CD1c-positive myeloid dendritic cell (primary cell): Measurements from ENCODE around the gene PPP1R37.
A peak's percentile ranks its signal among the peaks of the same experiment; 100 is the strongest.

Experiments
- DNase-seq: peaks from one replicate; pipeline ENCODE4 v3.0.0-alpha.2; 2016; ENCODE audit errors: extremely low spot score

The PPP1R37 gene

DNA sequence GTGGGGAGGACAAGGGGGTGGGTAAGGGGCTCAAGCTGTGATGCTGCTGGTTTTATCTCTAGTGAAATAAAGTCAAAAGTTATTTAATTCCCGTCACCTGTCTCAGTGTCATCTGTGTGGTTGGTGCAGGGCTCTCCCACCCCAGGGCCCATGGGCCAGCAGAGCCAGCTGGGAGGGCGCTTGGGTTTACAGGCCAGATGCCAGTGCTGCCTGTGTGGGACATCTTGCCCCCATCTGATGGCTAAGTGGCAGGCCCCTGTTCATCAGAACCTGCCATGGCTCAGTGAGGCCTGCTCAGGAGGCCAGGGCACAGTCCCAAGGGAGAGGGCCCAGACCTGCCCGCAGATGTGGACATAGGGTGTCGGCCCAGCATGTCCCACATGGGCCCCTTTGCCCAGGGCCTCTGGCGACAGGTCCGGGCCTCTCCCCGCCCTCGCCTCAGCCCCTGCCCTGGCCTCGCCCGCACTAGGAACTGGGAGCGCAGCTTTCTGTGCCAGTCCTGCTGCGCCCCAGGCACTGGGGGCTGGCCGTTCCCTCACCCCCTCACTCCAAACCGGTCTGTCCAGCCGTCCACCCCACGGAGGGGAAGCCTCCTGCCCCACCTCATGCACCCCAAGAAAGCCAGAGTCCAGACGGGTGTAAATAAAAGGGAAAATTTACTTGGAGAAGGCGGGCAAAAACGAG lies 22.0 kb upstream of the PPP1R37 start:
- no peak for DNase-seq

DNA sequence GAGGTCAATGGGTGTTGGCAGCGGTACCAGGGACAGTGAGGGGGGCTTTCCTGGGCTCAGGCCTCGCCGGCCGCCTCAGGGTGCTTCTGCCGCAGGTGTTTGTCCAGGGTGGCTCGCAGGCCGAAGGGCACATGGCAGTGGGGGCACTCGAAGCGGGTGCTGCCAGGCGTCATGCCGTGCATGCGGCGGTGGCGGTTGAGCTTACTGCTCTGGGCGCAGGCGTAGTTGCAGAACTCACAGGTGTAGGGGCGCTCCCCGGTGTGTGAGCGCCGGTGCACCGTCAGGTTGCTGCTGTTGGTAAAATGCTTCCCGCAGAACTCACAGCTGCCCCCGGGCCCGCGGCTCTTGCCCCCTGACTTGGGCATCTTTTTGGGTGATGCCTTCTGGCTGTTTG lies 21.4 kb upstream of the PPP1R37 start:
- DNase-seq = no peak

DNA sequence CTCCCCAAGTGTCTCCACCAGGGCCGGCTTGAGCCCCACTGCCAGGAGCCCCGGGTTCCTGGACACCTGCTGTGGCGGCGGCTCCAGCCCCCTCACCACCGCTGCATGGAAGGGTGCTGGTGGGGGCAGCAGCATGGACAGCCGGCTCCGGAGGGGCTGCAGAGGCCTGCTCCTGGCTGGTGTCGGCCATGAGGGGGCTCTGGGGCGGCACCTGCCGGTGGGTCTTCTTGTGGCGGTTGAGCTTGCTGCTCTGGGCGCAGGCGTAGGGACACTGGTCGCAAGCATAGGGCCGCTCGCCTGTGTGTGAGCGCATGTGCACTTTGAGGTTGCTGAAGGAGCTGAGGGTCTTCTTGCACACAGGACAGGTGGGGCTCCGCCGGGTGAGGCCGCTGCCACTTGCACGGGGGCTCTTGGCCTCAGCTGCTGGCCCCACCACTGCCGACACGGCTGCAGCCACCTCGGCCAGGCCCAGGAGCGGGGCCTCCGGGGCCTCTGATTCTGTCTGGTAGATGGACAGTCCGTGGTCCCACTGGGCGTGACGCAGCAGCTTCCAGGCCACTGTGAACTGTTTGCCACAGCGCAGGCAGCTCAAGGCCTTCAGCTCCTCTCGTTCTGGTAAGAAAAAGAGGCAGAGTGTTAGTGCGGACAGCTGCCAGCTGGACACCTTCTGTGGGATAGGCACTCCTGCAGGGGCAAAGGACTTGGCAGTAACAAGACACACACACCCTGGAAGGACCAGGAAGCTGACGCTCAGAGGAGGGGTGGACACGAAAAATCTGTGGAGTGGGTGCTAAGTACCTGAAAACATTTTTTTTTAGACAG lies 20.8 kb upstream of the PPP1R37 start:
- no peak for DNase-seq

DNA sequence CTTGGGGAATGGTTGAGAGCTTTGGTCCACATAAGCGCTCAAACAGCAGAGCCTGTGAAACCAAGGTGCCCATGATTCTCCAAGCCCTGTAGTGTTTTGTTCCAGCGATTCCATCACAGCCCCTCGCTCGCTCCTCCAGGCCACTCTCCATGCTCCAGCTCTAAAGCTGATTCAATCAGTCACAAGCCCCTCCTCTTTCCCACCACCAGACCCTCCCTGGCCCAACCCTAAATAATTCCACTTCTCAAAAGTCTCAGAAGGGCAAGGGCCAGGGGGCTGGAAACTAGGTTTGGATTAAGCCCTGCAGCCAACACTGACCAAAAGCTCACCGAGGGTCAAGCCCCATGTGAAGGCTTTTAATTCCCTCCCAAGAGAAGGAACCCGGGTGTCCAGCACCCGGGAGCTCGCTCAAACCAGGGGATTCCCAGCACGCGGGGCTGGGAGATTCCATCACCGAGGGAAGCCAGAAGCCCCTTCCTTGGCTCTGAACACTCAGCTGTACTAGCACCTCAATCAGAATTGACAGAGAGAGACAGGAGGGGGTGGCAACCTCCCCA lies 18.2 kb upstream of the PPP1R37 start:
- no peak for DNase-seq

DNA sequence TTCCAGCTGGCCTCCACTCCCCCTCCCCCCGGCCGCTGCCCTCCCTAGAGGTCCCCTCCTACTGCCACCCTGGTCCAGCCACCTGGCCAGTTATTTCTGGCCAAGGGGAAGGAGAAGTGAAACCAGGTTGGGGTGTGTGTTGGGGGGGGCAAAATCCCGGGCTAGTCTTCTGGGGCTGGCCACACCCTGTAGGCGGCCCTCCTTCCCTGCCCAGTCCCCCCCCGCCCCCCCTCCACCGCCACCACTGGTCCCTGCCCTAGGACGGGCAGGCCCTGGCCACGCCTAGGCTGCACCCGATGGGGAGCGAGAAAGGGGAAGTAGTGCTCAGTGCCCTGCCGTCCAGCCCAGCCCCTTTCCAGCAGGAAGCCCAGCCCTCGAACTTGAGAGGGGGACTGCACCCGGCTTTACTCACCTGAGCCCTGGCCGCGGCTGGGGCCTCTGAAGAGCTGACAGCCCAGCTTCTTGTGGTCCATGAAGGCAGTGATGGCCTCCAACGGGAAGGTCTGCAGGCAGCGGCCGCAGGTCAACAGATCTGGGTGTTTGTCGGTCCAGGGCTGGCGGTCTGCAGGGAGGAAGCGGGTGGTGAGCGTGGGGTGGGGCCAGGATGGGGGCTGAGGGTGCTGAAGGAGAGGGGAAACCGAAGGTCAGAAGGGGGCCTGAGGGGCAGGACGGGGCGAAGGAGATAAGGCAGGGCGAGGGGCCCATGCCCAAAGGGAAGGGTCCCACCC lies 17.5 kb upstream of the PPP1R37 start:
- peak; percentile 94 for DNase-seq

DNA sequence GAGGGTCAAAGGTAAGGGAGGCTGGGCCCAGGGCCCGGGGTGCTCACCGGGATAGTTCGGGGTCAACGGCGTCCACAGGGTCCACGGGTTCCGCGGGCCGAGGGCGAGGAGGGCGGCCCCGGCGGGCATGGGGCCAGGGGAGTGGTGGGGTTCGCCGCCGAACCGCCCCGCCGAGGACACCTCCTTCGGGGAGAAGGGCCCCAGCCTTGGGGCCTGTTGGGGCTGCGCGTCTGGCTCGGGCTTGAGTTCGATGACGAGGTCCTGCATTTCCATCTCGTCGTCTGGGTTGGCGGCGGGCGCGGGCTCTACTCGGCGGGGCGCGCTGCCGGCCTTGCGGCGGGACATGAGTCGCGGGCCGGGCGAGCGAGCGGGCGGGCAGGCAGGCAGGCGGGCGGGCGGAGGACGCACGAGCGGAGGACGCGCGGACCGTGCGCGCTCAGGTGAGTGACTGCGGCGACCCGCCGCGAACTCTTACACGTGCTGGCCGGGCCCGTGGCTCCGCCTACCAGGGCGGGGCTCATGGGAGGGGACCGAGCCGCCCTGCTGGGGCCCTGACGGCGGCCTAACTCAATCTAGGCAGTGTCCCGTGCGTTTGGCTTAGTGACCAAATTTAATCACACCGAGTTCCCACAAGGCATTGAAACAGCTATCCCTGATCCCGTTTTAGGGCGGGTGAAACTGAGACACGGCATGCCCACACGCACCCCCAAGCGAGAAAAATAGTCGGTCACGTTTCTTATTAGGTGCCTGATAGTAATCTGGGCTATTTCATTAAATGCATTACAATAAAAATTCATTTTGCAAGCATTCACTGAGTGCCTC lies 16.7 kb upstream of the PPP1R37 start, which contains the start of gene ZNF296:
TSS of gene ZNF296 (minus strand) at position 450 of the 822 bp plus-strand sequence. CDS start at position 345, 105 bp downstream.
- DNase-seq = peak; percentile 80

DNA sequence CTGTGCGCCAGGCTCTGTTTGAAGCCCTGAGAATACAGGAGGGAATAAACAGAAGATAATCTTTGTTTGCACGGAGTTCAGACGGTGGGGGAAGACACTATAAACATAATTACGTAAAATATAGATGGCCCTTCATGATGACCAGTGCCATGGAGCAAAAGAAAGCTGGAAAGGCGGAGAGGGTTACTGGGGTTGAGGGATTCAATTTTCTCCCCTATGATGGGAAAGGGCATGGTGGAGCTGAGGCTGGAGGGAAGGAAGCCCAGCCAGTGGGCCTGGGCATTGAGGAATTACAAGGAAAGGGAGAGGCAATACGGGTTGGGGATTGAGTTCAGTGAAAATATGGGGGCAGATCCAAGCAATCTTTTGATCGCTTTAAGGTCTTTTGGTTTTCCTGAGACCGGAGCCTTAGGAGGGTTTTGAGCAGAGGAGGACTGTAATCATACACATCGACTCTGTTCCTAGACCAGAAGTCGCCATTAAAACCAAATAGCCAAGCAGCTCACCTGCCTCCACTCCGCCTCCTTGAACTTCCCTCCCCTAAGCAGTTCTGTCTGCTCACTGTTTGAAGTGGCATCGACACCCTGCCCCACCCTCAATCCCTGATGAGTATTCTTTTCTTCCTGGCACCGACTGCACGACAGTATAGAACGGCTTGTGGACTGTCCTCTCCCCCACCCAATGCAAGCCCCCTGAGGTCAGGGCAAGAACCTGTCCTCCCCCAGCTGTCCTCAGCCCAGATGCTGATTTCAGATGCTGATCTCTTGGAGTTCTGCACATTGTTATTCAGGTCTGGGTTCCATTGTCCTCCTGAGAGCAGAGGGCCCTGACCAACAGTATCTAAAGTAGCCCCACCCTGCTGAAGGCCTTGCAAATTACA lies 15.9 kb upstream of the PPP1R37 start:
- DNase-seq = no peak

DNA sequence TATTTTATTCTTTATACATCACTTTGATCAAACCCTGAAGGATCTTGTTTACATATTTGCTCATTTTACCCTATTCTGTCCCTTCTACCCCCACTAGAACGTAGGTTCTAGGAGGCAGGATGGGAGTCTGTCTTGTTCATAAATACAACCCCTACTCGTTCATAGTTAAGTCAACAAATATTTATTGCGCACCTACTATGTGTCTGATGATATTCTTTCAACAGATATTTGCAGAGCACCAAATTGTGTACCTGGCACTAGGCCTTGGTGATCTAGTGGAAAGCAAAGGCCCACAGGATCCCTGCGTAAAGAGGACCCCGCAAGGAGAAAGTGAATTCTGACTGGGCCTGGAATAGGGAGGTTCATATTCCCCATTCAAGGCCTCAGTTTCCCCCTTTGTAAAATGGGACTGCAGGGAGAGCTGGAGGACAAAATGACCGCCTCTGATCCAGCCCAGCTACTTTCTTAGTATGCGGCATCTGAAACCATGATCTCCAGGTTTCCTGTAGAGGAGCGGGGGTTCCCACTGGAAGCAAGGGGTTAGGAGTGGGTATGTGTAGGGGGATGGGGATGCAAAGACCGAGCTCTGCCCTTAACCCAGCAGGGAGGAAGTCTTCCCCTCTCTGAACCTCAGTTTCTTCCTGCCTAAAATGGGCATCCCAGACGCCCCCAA lies 14.5 kb upstream of the PPP1R37 start:
- no peak for DNase-seq

DNA sequence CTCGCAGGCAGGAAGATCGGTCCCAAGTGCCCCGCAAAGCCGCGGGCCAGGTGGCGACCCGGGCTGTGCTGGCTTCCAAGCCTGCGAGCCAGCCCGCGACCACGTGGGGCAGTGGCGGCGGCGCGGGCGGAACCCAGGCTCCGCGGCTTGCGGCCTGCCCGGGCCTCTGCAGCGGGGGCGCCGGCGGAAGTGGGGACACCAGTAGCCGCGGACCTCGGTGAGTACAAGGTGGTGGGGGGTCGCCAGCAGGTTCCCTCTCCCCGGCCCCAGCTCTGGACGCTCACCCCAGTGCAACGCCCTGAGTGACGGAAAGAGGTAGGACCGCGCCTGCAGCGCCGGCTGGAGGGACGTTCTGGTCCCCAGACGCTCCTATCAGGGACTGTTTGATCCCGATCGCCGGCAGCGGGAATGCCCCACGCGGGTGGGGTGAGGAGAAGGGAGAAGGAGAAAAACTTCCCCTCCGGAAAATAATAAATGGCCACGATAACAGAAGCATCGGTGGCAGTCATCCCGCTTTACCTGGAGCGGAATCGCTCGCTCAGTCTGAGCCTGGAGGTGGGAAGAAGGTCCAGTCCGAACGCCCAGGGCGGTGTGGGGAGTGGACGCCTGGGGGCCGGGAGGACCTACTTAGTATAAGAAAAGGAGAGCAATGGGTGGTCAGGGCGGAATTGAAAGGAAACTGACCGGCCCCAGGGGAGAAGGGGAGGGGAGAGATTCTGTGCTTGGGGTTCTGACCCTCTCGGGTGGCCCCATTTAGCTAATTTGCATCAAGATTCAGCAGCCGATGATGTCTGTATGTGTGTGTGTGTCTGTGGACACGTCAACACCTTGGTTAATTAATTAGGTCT lies 13.7 kb upstream of the PPP1R37 start, which contains the start of gene GEMIN7:
TSS of gene GEMIN7 (plus strand) at position 198 of the 848 bp plus-strand sequence. CDS start 10,855 bp downstream, outside the sequence.
- DNase-seq = peak; percentile 80

DNA sequence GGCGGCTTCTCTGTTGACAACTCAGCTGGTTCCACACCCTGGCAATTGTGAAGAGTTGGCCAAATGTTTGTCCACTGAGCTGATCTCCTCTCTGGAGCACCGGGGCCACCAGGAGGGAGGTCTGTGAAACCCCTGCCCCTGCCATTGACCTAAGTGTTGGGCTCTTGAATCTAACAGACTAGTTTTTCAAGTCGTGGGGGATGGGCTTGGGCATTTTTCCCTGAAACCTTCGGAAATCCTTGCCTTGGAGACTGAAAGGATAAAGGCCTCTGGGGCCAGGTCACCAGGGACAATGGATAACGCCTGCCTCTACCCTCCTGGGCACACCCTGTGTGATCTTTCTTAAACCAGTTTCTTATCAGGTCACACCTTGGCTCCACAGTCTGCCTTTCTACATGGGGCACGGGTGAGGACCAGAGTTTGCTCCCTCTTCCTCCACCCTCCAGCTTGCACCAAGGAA lies 13.0 kb upstream of the PPP1R37 start:
- DNase-seq = no peak

DNA sequence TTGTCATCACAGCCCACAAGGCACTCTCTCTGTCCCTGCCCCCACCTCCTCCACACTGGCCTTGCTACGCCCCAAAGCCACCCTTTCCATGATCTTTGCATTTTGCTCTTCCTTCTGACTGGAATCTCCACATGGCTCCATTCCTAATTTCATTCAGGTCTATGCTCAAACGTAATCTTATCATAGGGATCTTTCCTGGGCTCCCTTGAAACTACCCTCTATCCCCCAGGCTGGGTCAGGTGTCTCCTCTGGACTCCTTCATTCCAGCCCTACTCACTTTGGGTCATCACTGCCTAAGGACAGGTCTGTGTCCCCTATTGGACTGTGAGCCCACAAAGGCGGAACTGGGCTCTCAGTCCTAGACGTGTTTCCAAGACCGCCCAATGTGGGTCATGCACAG lies 10.8 kb upstream of the PPP1R37 start:
- no peak for DNase-seq

DNA sequence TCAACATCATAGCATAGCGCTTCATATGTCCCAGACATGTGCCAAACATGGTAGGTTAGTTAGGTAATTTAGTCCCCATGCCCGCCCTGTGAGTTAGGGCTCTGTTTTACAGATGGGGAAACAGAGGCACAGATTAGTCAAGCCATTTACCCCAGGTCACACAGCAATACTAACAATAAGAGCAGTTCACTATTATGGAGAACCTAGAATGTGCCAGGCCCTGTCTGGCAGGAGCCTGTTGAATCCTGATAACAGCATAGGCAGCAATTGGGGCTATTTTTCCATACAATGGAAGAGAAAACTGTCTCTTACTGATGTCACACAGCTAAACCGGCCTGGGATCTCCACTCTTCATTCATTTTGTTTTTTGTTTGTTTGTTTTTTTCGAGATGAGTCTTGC lies 6.5 kb upstream of the PPP1R37 start:
- no peak for DNase-seq

DNA sequence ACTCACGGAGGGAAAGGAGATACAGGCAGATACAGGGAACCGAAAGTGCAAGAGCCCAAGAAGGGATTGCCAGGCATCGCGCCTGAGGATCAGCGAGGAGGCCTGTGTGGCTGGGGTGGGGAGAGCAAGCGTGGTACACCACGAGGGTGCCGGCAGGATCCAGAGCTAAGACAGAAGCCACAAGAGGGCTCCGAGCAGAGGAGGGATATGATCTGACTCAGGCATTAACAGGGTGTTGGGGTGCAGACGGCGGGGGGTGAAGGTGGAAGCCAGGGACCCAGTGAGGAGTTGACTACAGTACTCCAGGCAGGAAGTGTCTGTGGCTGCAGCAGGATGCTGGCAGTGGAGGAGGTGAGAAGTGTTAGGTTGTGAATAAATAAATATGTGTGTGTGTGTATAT lies 5.4 kb upstream of the PPP1R37 start:
- peak; percentile 43 for DNase-seq

DNA sequence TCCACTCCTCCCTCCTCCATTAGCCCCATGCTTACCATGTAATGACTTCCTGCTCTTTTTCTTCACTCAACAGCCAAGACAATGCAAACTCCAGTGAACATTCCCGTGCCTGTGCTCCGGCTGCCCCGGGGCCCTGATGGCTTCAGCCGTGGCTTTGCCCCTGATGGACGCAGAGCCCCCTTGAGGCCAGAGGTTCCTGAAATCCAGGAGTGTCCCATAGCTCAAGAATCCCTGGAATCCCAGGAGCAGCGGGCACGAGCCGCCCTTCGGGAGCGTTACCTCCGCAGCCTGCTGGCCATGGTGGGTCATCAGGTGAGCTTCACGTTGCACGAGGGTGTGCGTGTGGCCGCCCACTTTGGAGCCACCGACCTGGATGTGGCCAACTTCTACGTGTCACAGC lies 2.9 kb upstream of the PPP1R37 start:
- no peak for DNase-seq

DNA sequence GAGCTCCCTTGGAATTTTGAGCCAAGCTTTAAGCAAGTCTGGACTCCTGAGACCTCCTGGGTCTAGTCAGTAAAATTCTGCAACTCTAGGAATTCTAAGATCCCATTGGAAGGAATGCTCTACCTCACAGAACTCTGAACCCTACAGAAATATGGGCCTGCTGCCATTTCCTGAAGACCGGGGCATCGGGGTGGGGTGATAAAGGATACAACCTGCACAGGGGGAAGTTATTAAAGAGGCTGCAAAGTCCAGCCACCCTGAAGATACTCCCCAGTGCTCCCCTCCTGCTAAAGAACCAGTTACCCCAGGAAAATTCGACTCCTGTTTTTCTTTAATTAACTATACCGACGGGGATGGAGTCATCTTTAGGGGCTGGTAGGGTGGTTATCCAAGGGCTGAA lies 2.4 kb upstream of the PPP1R37 start:
- no peak for DNase-seq

DNA sequence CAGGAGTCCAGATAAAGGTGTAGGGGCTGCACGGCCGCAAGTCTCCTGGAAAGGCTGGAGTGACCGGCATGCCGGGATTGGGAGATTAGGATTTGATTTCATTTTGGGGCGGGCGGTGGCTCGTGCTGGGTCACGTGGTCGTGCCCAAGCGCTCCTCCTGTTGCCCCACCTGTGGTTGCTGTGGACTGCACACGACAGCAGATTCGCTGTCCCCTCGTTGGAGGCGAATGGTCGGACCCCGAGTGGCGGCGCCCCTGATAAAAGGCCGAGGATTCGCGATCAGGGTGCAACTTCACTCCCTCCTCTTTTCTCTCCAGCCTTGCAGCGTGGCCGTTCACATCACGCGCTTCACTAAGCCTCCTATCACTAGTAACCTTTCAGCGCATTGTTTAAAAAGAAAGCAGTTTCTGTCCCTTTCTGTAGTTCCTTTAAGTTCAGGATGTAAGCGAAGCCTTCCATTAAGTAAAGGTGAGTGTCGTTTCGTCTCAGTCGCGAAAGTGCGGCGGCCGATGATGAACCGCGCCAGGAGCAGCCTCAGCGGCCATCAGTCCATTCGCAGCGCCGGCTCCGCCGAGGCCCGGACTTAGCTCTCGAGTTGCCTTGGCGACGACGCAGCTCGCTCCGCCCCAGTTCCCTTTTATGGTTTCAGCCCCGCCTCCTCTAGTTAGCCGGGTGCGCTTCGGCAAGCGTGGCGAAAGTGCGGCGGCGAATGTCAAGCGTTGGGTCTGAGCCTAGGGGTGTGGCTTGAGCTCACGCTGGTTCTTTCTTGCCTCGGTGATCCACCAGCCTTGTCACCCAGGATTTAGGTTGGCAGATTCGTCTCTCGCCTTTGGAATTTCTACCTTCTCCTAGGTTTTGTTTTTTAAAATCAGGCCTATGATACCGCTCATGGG lies 1.7 kb upstream of the PPP1R37 start:
- DNase-seq = peak; percentile 99

DNA sequence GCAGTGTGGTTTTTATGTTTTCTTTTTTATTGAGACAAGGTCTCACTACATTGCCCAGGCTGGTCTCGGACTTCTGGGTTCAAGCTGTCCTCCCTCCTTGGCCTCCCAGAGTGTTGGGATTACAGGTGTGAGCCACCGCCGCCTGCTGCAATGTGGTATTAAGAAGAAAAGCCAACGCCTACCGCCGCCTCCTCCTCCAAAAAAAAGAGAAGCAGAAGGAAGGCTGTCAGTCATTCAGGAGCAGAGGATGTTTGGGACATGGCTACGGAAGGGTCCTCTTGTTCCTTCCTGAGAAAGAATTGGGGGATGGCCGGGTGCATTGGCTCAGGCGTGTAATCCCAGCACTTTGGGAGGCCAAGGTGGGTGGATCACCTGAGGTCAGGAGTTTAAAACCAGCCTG lies 1.2 kb downstream of the PPP1R37 start:
- DNase-seq = peak; percentile 28

DNA sequence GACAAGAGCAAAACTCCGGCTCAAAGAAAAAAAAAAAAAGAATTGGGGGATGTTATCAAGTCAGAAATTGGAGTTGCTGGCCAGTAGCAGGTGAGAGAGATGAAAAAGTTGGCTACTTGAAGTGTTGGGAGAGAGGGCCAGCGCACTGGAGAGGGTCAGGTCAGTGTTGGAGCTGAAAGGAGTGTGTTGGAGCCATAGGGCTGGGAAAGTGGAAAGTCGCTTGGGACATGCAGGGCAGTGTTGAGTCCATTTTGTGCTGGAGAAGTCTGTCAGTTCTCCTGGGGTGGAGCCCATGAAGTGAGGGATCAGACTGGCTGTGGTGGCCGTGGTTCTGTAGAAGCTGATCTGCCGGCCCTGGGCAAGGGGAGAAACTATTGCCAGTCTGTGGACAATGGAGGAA lies 1.7 kb downstream of the PPP1R37 start:
- DNase-seq = no peak
